ENCODE data around the gene AEN.

Gene AEN

DNA sequence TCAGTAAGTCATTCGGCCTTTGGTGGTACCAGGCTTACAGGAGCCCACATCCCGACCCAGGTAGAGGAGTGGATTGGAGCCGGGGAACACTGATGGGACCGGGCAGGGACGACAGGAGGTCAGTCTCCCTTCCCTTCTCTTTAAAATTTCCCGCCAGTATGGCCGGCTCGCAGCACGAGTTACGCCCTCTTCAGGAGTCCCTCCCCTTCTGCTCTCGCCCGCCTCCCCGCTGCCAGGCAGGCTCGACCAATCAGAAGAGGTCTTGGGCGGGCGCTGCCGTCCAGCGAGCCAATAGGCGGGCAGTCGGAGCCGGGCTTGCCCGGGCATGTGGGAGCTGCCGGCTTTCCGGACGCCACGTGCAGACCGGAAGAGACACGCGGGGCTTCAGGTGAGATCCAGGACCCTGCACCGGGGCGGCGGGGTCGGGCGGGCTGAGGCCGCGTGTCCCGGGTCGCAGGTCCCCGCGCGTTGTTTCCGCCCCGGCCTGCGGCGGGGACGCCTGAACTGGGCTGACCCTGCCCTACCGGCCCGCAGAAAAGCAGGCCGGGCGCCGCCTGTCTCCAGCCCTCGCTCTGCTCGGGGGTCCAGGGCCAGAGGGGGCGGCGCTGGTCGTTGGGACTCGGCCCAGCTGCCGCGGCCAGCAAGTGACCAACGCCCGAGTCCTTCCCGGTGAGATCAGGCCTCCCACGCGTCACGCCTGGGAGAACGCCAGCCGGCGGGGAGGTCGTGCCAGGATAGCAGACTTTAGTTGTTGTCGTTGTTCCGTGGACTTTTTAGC is at the start of gene AEN:
AEN (plus strand) TSS at position 346 of the 778 bp plus-strand sequence. CDS start 4,870 bp downstream, outside the sequence.
- Mint-ChIP-seq H3K9me3 (no peaks in the 10 kb centered on the region), H3K36me3 (ENCODE audit: low read depth) (peaks cover 22% of the 10 kb centered on the region), H3K4me3 (peak within 1 kb of the TSS; percentile 79), H3K4me1 (ENCODE audit: low read depth) (peaks cover 33% of the 10 kb centered on the region), H3K27ac (peak within 1 kb of the TSS; percentile 85), H3K27me3 (no peaks in the 10 kb centered on the region)
- intact Hi-C loops (cut with micrococcal nuclease), result loop anchor here (5.0 to 10.0 kb wide), 4 partner anchors 41 to 214 kb away; partner anchors contain the start of genes DET1, MRPL46 and MRPS11

- Mint-ChIP-seq H3K4me3 (no peak overlapping the region), H3K4me1 (ENCODE audit: low read depth) (no peaks in the 10 kb centered on the region), H3K27ac (no peak overlapping the region), H3K27me3 (peaks cover 3% of the 10 kb centered on the region), H3K9me3 (no peaks in the 10 kb centered on the region), H3K36me3 (ENCODE audit: low read depth) (no peaks in the 10 kb centered on the region)
- intact Hi-C loops (cut with micrococcal nuclease), result no loop called here
Observed at GRCh38 chr15:88571852-88572259, 49.3 kb upstream of the AEN start.

DNA sequence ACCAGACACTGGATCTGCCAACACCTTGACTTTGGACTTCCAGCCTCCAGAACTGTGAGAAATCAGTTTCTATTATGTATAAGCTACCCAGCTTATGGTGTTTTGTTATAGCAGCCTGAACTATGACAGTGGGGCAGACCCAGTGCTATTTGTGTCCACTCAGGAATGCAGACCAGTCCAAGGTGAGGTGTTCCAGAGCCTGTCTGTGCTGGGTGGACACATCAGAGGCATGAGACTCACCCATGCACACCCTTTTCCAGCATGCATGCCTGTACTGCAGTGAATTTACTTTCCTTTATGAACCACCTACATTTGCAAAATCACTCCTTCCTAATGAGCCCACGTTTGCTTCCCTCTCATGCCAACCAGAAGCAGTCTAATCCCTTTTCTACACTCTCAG is 47.1 kb upstream of the AEN start:
- Mint-ChIP-seq H3K4me3 (no peak overlapping the region), H3K36me3 (ENCODE audit: low read depth) (no peaks in the 10 kb centered on the region), H3K4me1 (ENCODE audit: low read depth) (no peaks in the 10 kb centered on the region), H3K27me3 (peaks cover 3% of the 10 kb centered on the region), H3K9me3 (no peaks in the 10 kb centered on the region), H3K27ac (no peak overlapping the region)
- intact Hi-C loops (cut with micrococcal nuclease), result no loop called here

GRCh38 chr15:88574655-88575054 is 46.5 kb upstream of the AEN start:
- H3K27ac Mint-ChIP-seq, result no peak overlapping the region
- H3K36me3 Mint-ChIP-seq (ENCODE audit: low read depth), result no peaks in the 10 kb centered on the region
- H3K4me3 Mint-ChIP-seq, result no peak overlapping the region
- intact Hi-C loops (cut with micrococcal nuclease), result no loop called here
- peaks cover 3% of the 10 kb centered on the region for H3K27me3 Mint-ChIP-seq
- no peaks in the 10 kb centered on the region for H3K4me1 Mint-ChIP-seq (ENCODE audit: low read depth)
- no peaks in the 10 kb centered on the region for H3K9me3 Mint-ChIP-seq

GRCh38 chr15:88579322-88579721 is 41.8 kb upstream of the AEN start:
- no peaks in the 10 kb centered on the region for H3K4me1 Mint-ChIP-seq (ENCODE audit: low read depth)
- no peaks in the 10 kb centered on the region for H3K36me3 Mint-ChIP-seq (ENCODE audit: low read depth)
- no peaks in the 10 kb centered on the region for H3K27me3 Mint-ChIP-seq
- no peaks in the 10 kb centered on the region for H3K9me3 Mint-ChIP-seq
- no peak overlapping the region for H3K27ac Mint-ChIP-seq
- H3K4me3 Mint-ChIP-seq, result no peak overlapping the region
- intact Hi-C loops (cut with micrococcal nuclease), result no loop called here

- H3K36me3 Mint-ChIP-seq (ENCODE audit: low read depth), result no peaks in the 10 kb centered on the region
- H3K4me1 Mint-ChIP-seq (ENCODE audit: low read depth), result no peaks in the 10 kb centered on the region
- no peaks in the 10 kb centered on the region for H3K27me3 Mint-ChIP-seq
- no peaks in the 10 kb centered on the region for H3K9me3 Mint-ChIP-seq
- intact Hi-C loops (cut with micrococcal nuclease), result no loop called here
- H3K4me3 Mint-ChIP-seq, result no peak overlapping the region
- H3K27ac Mint-ChIP-seq, result no peak overlapping the region
Observed at GRCh38 chr15:88580532-88580931, 40.6 kb upstream of the AEN start.

GRCh38 chr15:88586401-88587162 is 34.6 kb upstream of the AEN start:
- intact Hi-C loops (cut with micrococcal nuclease), result no loop called here

GRCh38 chr15:88590759-88591158 is 30.4 kb upstream of the AEN start:
- no peak overlapping the region for H3K4me3 Mint-ChIP-seq
- intact Hi-C loops (cut with micrococcal nuclease), result no loop called here
- H3K36me3 Mint-ChIP-seq (ENCODE audit: low read depth), result no peaks in the 10 kb centered on the region
- no peak overlapping the region for H3K27ac Mint-ChIP-seq
- H3K4me1 Mint-ChIP-seq (ENCODE audit: low read depth), result no peaks in the 10 kb centered on the region
- no peaks in the 10 kb centered on the region for H3K9me3 Mint-ChIP-seq
- H3K27me3 Mint-ChIP-seq, result peaks cover 7% of the 10 kb centered on the region

More at GRCh38 chr15:88586401-88587162, 34.6 kb upstream of the AEN start:
- Mint-ChIP-seq H3K27me3 (peaks cover 5% of the 10 kb centered on the region), H3K9me3 (no peaks in the 10 kb centered on the region), H3K4me1 (ENCODE audit: low read depth) (no peaks in the 10 kb centered on the region), H3K36me3 (ENCODE audit: low read depth) (no peaks in the 10 kb centered on the region), H3K4me3 (no peak overlapping the region), H3K27ac (no peak overlapping the region)

- Mint-ChIP-seq H3K9me3 (no peaks in the 10 kb centered on the region), H3K36me3 (ENCODE audit: low read depth) (no peaks in the 10 kb centered on the region), H3K4me3 (no peak overlapping the region), H3K4me1 (ENCODE audit: low read depth) (no peaks in the 10 kb centered on the region), H3K27ac (no peak overlapping the region), H3K27me3 (peaks cover 7% of the 10 kb centered on the region)
- intact Hi-C loops (cut with micrococcal nuclease), result no loop called here
Observed at GRCh38 chr15:88591384-88591783, 29.8 kb upstream of the AEN start.

DNA sequence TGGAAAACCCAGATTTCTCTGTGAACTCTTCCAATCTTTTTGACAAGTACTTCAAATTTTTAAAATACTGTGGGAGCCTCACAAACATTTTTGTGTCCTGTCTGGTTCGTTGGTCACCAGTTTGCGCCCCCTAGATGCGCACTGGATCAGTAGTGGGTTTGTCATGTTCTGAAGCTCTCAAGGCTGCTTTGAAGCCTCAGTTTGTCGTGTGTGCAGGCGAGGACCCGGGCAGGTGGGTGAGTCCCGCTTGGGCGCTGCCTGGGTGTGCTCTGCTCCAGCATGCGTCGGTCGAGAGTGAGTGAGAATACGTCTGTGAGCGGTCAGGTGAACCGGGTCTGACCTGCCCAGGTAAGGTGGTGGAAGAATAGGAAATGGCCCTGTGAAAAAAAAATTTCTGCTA is 17.3 kb upstream of the AEN start:
- H3K36me3 Mint-ChIP-seq (ENCODE audit: low read depth), result no peaks in the 10 kb centered on the region
- H3K9me3 Mint-ChIP-seq, result no peaks in the 10 kb centered on the region
- peaks cover 7% of the 10 kb centered on the region for H3K4me1 Mint-ChIP-seq (ENCODE audit: low read depth)
- H3K27me3 Mint-ChIP-seq, result peaks cover 63% of the 10 kb centered on the region
- no peak overlapping the region for H3K27ac Mint-ChIP-seq
- intact Hi-C loops (cut with micrococcal nuclease), result no loop called here
- no peak overlapping the region for H3K4me3 Mint-ChIP-seq

GRCh38 chr15:88604381-88605188 is 16.6 kb upstream of the AEN start:
- no peak overlapping the region for H3K4me3 Mint-ChIP-seq
- H3K4me1 Mint-ChIP-seq (ENCODE audit: low read depth), result peaks cover 7% of the 10 kb centered on the region
- no peaks in the 10 kb centered on the region for H3K9me3 Mint-ChIP-seq
- H3K36me3 Mint-ChIP-seq (ENCODE audit: low read depth), result no peaks in the 10 kb centered on the region
- no peak overlapping the region for H3K27ac Mint-ChIP-seq
- intact Hi-C loops (cut with micrococcal nuclease), result no loop called here
- peaks cover 65% of the 10 kb centered on the region for H3K27me3 Mint-ChIP-seq

GRCh38 chr15:88605189-88606069 is 15.7 kb upstream of the AEN start:
- Mint-ChIP-seq H3K27me3 (peaks cover 67% of the 10 kb centered on the region), H3K27ac (no peak overlapping the region), H3K4me3 (no peak overlapping the region), H3K36me3 (ENCODE audit: low read depth) (no peaks in the 10 kb centered on the region), H3K9me3 (no peaks in the 10 kb centered on the region), H3K4me1 (ENCODE audit: low read depth) (peaks cover 9% of the 10 kb centered on the region)
- intact Hi-C loops (cut with micrococcal nuclease), result no loop called here

GRCh38 chr15:88606070-88606794 is 14.9 kb upstream of the AEN start:
- no peaks in the 10 kb centered on the region for H3K36me3 Mint-ChIP-seq (ENCODE audit: low read depth)

More at GRCh38 chr15:88606070-88606794, 14.9 kb upstream of the AEN start:
- H3K27me3 Mint-ChIP-seq, result peaks cover 67% of the 10 kb centered on the region
- intact Hi-C loops (cut with micrococcal nuclease), result no loop called here
- peaks cover 17% of the 10 kb centered on the region for H3K4me1 Mint-ChIP-seq (ENCODE audit: low read depth)
- no peak overlapping the region for H3K4me3 Mint-ChIP-seq
- no peaks in the 10 kb centered on the region for H3K9me3 Mint-ChIP-seq
- H3K27ac Mint-ChIP-seq, result no peak overlapping the region
